NCI-H446 (cell line): ENCODE measurements around the gene SRCAP.

Source experiments
- DNase-seq, 2 experiments: peaks; one replicate each; lab custom pipeline; 2025; lab: John Stamatoyannopoulos, UW

Gene SRCAP

GRCh38 chr16:30698816-30699614 is at the start of gene SRCAP:
Gene SRCAP, plus strand, starts transcription at chr16:30699171. Its CDS starts 1,654 bp downstream, at chr16:30700825.
- DNase-seq = peak; percentile 62 to 84

GRCh38 chr16:30649725-30650368 is 49.1 kb upstream of the SRCAP start:
- DNase-seq = no peak

GRCh38 chr16:30650369-30651123 is 48.4 kb upstream of the SRCAP start, which contains the start of gene PRR14:
Gene PRR14, plus strand, starts transcription at chr16:30650960. Its CDS starts 686 bp downstream, at chr16:30651646.
- peak; percentile 97 to 99 for DNase-seq

- DNase-seq = peak in 1 of 2 experiments; percentile 50
These were observed 47.6 kb upstream of the SRCAP start for GRCh38 chr16:30651124-30652004.

- no peak for DNase-seq
These were observed 47.0 kb upstream of the SRCAP start for GRCh38 chr16:30652005-30652296.

- no peak for DNase-seq
These were observed 46.3 kb upstream of the SRCAP start for GRCh38 chr16:30652718-30653117.

- no peak for DNase-seq
These were observed 44.1 kb upstream of the SRCAP start for GRCh38 chr16:30654856-30655255.

- DNase-seq = no peak
These were observed 43.1 kb upstream of the SRCAP start for GRCh38 chr16:30655815-30656347.

GRCh38 chr16:30656388-30656787 is 42.6 kb upstream of the SRCAP start:
- no peak for DNase-seq

GRCh38 chr16:30656974-30657865 is 41.8 kb upstream of the SRCAP start:
- no peak for DNase-seq

- DNase-seq = peak; percentile 99 to 100
These were observed 40.9 kb upstream of the SRCAP start, which contains the start of gene FBRS for GRCh38 chr16:30657866-30658730. Gene FBRS, plus strand, starts transcription at chr16:30658431. Its CDS starts 1,088 bp downstream, at chr16:30659519.

- peak; percentile 95 to 96 for DNase-seq
These were observed 40.1 kb upstream of the SRCAP start for GRCh38 chr16:30658731-30659506.

- no peak for DNase-seq
These were observed 39.2 kb upstream of the SRCAP start for GRCh38 chr16:30659507-30660423.

- no peak for DNase-seq
These were observed 38.3 kb upstream of the SRCAP start for GRCh38 chr16:30660424-30661261.

- DNase-seq = no peak
These were observed 36.5 kb upstream of the SRCAP start for GRCh38 chr16:30662449-30662848.

GRCh38 chr16:30663038-30663437 is 35.9 kb upstream of the SRCAP start:
- DNase-seq = no peak
